K562 (cell line): ENCODE results near the gene UBE2G2. TPM values are rescaled to one million over a fixed set of nuclear protein-coding genes. Genes with fewer than 3 reads are reported as not detected.
A peak's percentile ranks its signal among the peaks of the same experiment; 100 is the strongest.

ENCODE experiments used
- ATF4 ChIP-seq: fragments of 450-650 bp; formaldehyde crosslinking; IDR thresholded peaks from 2 replicates; pipeline ENCODE4 v1.4.0; 2022; ENCODE audit warnings: mild to moderate bottlenecking, moderate library complexity
- CBFB ChIP-seq: sonication (generic); formaldehyde crosslinking; IDR thresholded peaks from 2 replicates; pipeline ENCODE4 v1.4.0; 2020; ENCODE audit warnings: mild to moderate bottlenecking, missing genetic modification reagents
- CSDE1 ChIP-seq, 2 experiments: fragments of 450-650 bp; IDR thresholded peaks; 2 replicates each; pipeline ENCODE4 v1.6.1; 2016; ENCODE audit warnings: mild to moderate bottlenecking in 1 of 2
- CTBP1 ChIP-seq: fragments of 450-650 bp; IDR thresholded peaks from 2 replicates; pipeline ENCODE4 v1.6.1; 2016; ENCODE audit warnings: borderline replicate concordance
- EP400 ChIP-seq: fragments of 450-650 bp; IDR thresholded peaks from 2 replicates; pipeline ENCODE4 v1.6.1; 2017; ENCODE audit warnings: antibody characterized with exemption, mild to moderate bottlenecking, moderate library complexity
- KLF1 ChIP-seq: fragments of 450-650 bp; IDR thresholded peaks from 2 replicates; pipeline ENCODE4 v1.6.1; 2016; ENCODE audit warnings: missing genetic modification characterization, missing compliant biosample characterization
- MGA ChIP-seq: fragments of 450-650 bp; IDR thresholded peaks from 2 replicates; pipeline ENCODE4 v1.6.1; 2016; ENCODE audit warnings: mild to moderate bottlenecking, moderate library complexity
- MLX ChIP-seq, 2 experiments: fragments of 450-650 bp in 1 of 2; sonication (generic) in 1 of 2; formaldehyde crosslinking; conservative IDR thresholded peaks; 2 replicates each; pipeline versions ENCODE4 v1.4.0 to v1.8.1; 2020 to 2022; ENCODE audit warnings: mild to moderate bottlenecking in 1 of 2, missing genetic modification reagents in 1 of 2
- NFIC ChIP-seq: fragments of 450-650 bp; IDR thresholded peaks from 2 replicates; pipeline ENCODE4 v1.6.1; 2017; ENCODE audit warnings: mild to moderate bottlenecking, inconsistent platforms
- PML ChIP-seq: IDR thresholded peaks from 2 replicates; pipeline ENCODE4 v1.6.1; 2012; ENCODE audit warnings: low read length, inconsistent platforms
- ZSCAN32 ChIP-seq: fragments of 450-650 bp; formaldehyde crosslinking; IDR thresholded peaks from 2 replicates; pipeline ENCODE4 v1.4.0; 2020; ENCODE audit warnings: mild to moderate bottlenecking, moderate library complexity
- polyA plus RNA-seq, 8 experiments: library from polyadenylated mRNA; depleted of rRNA in 4 of 8; stranded (reverse) in 5 of 8; unstranded in 3 of 8; fragments of >200 nt; fragmentation: Nextera tagmentation in 2 of 8; fragmentation: Illumina TruSeq in 1 of 8; extraction: Ambion mirVana in 2 of 8; extraction: Trizol in 1 of 8; gene quantifications; 2 replicates each; pipeline versions ENCODE4 v1.2.1 to v1.2.3, GENCODE V29; 2011 to 2014; ENCODE audit warnings: inconsistent platforms in 1 of 8, missing spikeins in 1 of 8
- total RNA-seq, 7 experiments: library from RNA; depleted of rRNA in 6 of 7; stranded (reverse); fragments of >200 nt in 6 of 7; fragmentation: Illumina TruSeq in 2 of 7; extraction: Trizol in 2 of 7; gene quantifications; 2 replicates each; pipeline versions ENCODE4 v1.2.1 to v1.2.3, GENCODE V29; 2011 to 2021; ENCODE audit warnings: low replicate concordance in 1 of 7

Gene UBE2G2
- total and polyA plus RNA-seq, 9 of the 15 experiments (the other 6 are each of a cell fraction or from before 2014, with no cell fraction given): 47.5 to 225 (median 140) TPM

GRCh38 chr21:44846485-44847260 lies 45.1 kb upstream of the UBE2G2 start (continued):
- TF ChIP-seq MGA: peak; percentile 63
- no peak for TF ChIP-seq CSDE1 (IDR thresholded peaks at IDR 0.05)
- TF ChIP-seq KLF1 (tag): no peak
- TF ChIP-seq NFIC: 0 out of 2 replicates have a peak, but pooled peaks have one; percentile 17
- TF ChIP-seq PML: no peak
- 0 out of 2 replicates have a peak, but pooled peaks have one; percentile 20 for TF ChIP-seq EP400
- TF ChIP-seq ZSCAN32 (CRISPR knock-in tag): no peak
- 0 out of 2 replicates have a peak, but pooled peaks have one; percentile 21 for TF ChIP-seq CTBP1
- 0 out of 2 replicates have a peak, but pooled peaks have one; percentile 6 for TF ChIP-seq ATF4
- TF ChIP-seq MLX (CRISPR knock-in tag; conservative IDR thresholded peaks at IDR 0.05): 0 out of 4 replicates have a peak, but pooled peaks of 1 of the 2 experiments have one; percentile 14
- TF ChIP-seq CBFB (CRISPR knock-in tag): 0 out of 2 replicates have a peak, but pooled peaks have one; percentile 30
